Upper lobe of left lung (tissue), 4 donors: Measurements from ENCODE around the gene PDE6A.

ENCODE experiments used
- CTCF ChIP-seq, 6 experiments: fragments of 450-650 bp in 4 of 6; fragments of 200-600 bp in 2 of 6; sonication (generic) in 2 of 6; IDR thresholded peaks; one replicate each; pipeline ENCODE4 v1.5.1; 2016 to 2019; ENCODE audit warnings: antibody characterized with exemption in 6 of 6
- EP300 ChIP-seq, 4 donors: sonication (generic); formaldehyde crosslinking; IDR thresholded peaks; one replicate each; pipeline ENCODE4 v1.5.1; 2017; ENCODE audit warnings: antibody characterized with exemption in 4 of 4, control low read depth in 2 of 4
- POLR2A ChIP-seq, 4 donors: fragments of 450-650 bp; IDR thresholded peaks; one replicate each; pipeline ENCODE4 v1.5.1; 2016 to 2017; ENCODE audit warnings: antibody characterized with exemption in 4 of 4, mild to moderate bottlenecking in 2 of 4
- POLR2AphosphoS5 ChIP-seq, 2 donors: sonication (generic); formaldehyde crosslinking; IDR thresholded peaks; one replicate each; pipeline ENCODE4 v1.5.1; 2017; ENCODE audit warnings: antibody characterized with exemption in 2 of 2

- TF ChIP-seq CTCF (IDR thresholded peaks at IDR 0.05) (no peak), POLR2A (IDR thresholded peaks at IDR 0.05) (no peak), EP300 (IDR thresholded peaks at IDR 0.05) (no peak), POLR2AphosphoS5 (IDR thresholded peaks at IDR 0.05) (no peak)
Observed at GRCh38 chr5:149936700-149937091, 7.9 kb downstream of the PDE6A start.
